Heart left ventricle (tissue), 16 donors: ENCODE measurements around the gene PRPF6. TPM values are rescaled to one million over a fixed set of nuclear protein-coding genes. Genes with fewer than 3 reads are reported as not detected.
"Not testable (repeated sequence)": the region's sequence is repeated elsewhere in the genome, so short reads cannot be mapped to it uniquely, and the experiment has no call there.

Source experiments
- ATAC-seq, 4 donors: fragments of 200-7000 bp; cut with Tn5 transposase; one replicate each; pipeline ENCODE4 v1.9.1; 2020 to 2022; ENCODE audit warnings: moderate library complexity in 4 of 4, mild to moderate bottlenecking in 3 of 4, moderate number of reproducible peaks in 1 of 4
- DNase-seq, 5 donors: peaks; one replicate each; pipeline ENCODE4 v3.0.0-alpha.2; 2020
- H3K27ac ChIP-seq, 12 donors: fragments of 200-600 bp; sonication (generic) in 4 of 12; one replicate each; pipeline versions ENCODE4 v1.5.0 to v1.8.0; 2016 to 2022; ENCODE audit warnings: mild to moderate bottlenecking in 2 of 12
- H3K27me3 ChIP-seq, 9 donors: fragments of 200-600 bp; sonication (generic) in 2 of 9; one replicate each; pipeline versions ENCODE4 v1.5.1 to v1.8.0; 2016 to 2022; ENCODE audit warnings: mild to moderate bottlenecking in 3 of 9
- H3K36me3 ChIP-seq, 9 donors: fragments of 200-600 bp; sonication (generic) in 2 of 9; one replicate each; pipeline versions ENCODE4 v1.5.0 to v1.8.0; 2018 to 2022; ENCODE audit warnings: mild to moderate bottlenecking in 2 of 9
- H3K4me1 ChIP-seq, 12 donors: fragments of 200-600 bp; sonication (generic) in 4 of 12; one replicate each; pipeline versions ENCODE4 v1.5.0 to v1.8.0; 2016 to 2022; ENCODE audit warnings: mild to moderate bottlenecking in 3 of 12
- H3K4me3 ChIP-seq, 12 donors: fragments of 200-600 bp; sonication (generic) in 4 of 12; one replicate each; pipeline versions ENCODE4 v1.5.0 to v1.8.0; 2017 to 2022; ENCODE audit warnings: mild to moderate bottlenecking in 9 of 12, moderate library complexity in 4 of 12
- H3K9me3 ChIP-seq, 12 donors: fragments of 200-600 bp; sonication (generic) in 4 of 12; one replicate each; pipeline versions ENCODE4 v1.5.0 to v1.8.0; 2016 to 2022; ENCODE audit warnings: mild to moderate bottlenecking in 1 of 12
- CTCF ChIP-seq, 12 donors: fragments of 200-600 bp; sonication (generic) in 4 of 12; IDR thresholded peaks; one replicate each; pipeline versions ENCODE4 v1.5.0 to v1.8.0; 2018 to 2022; ENCODE audit warnings: antibody characterized with exemption in 12 of 12, mild to moderate bottlenecking in 5 of 12
- POLR2A ChIP-seq, 2 donors: fragments of 450-650 bp; IDR thresholded peaks; one replicate each; pipeline ENCODE4 v1.6.1; 2017; ENCODE audit warnings: antibody characterized with exemption in 2 of 2, mild to moderate bottlenecking in 2 of 2, moderate library complexity in 2 of 2
- WGBS, 4 donors: extraction: QIAGEN DNeasy Blood & Tissue Kit in 2 of 4; methylation state at CpG; one replicate each; pipeline versions ENCODE4 v1.1.5 to v1.1.7; 2013 to 2018; 5-methylcytosine and 5-hydroxymethylcytosine counted together
- intact Hi-C, 10 donors: fragments of 100-400 bp; cut with DNase I; formaldehyde crosslinking; loops; one replicate each; pipeline versions ENCODE4 v1.11.1 to v1.14.2; 2022
- polyA plus RNA-seq, 2 donors: library from polyadenylated mRNA; stranded (reverse); fragments of 200-250 nt; gene quantifications; one replicate each; pipeline ENCODE4 v1.2.3, GENCODE V29; 2013
- total RNA-seq, 9 donors: library from RNA; depleted of rRNA in 2 of 9; stranded (reverse); fragments of >200 nt in 2 of 9; fragmentation: NEBNext Ultra II Directional in 3 of 9; extraction: Animal tissue kit (Norgen Biotek cat#: 25700) in 3 of 9; gene quantifications; one replicate each; pipeline versions ENCODE4 v1.1.0 to v1.2.4, GENCODE V29; 2016 to 2023
- donor health status: ischemic (EF 13 %, LVEDD 7.1; RV severe dilation, severe dysfunction).
- donor health status: healthy with polysubstance abuse.
- donor health status: DM: no; HTN: yes; CAD: no.
- donor health status: DM: no; HTN: no; CAD: no.
- donor health status: ischemic (EF 25% LVEDD 6.9; RV normal size, moderate dysfunction).
- donor health status: ischemic (EF 25% LVEDD 5.7; RV mildly dilated, moderate dysfunction).
- donor health status: healthy.
- donor health status: DM: yes; HTN: yes; CAD: no.
- donor health status: ischemic (EF 35%, LVEDD 5.7; RV mildly dilated, moderate dysfunction).
- donor health status: nonischemic (EF 11% LVEDD 7.7; RV severe dilation, severe dysfunction).
- donor health status: DM: yes; HTN: yes; CAD: no.
- donor health status: PGD.
- donor health status: ischemic (EF 29% LVEDD 5.4; RV normal size, mild dysfunction).
- donor health status: nonischemic (EF 23%, LVEDD 6.1; RV moderate dilation, normal function).

Gene PRPF6
- total and polyA plus RNA-seq, 11 donors = 31.0 to 62.6 (median 47.6) TPM

DNA sequence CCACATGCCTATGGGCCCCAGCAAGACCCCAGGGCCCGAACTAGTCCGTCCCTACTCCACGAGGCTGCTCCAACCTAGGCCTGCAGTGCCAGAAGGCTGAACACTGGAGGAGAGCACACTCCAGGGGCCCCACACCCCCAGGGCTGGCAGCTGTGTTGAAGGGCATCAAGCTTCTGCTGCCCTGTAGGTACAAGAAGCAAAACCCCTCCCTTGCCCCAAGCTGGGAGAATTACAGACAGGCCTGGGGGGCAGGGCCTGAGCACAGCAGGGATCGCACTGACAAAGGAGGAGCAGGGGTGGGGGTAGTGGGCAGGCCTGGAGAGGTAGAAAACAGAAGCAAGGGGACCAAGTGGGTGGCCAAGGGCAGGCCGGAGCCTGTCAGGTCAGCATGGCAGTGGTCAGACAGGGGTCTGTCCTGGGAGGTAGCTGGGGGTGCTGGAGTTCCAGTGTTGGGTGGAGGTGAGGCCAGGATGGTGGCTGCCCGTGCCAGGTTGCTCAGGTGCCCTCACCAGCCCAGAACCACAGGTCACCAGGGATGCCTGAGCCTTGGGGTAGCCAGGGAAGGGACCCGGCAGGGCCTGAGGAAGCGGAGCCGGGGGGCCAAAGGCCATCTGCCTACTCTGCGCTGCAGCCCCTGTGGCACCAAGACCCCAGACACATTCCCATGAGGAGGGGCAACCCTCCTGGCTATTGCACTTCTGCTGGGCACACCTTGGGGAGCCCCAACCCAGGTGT, 21.8 kb upstream of the PRPF6 start:
- peak in 1 of 5 donors; percentile 19 for DNase-seq
- no peak overlapping the region for H3K4me3 ChIP-seq
- 87 to 92% (median 90%) methylated on average over 9 to 10 of the region's 10 CpGs for WGBS, 4 donors
- ATAC-seq = no peak
- no peaks in the 10 kb centered on the region for H3K27me3 ChIP-seq
- no peak overlapping the region for H3K27ac ChIP-seq
- TF ChIP-seq POLR2A (IDR thresholded peaks at IDR 0.05) (no peak), CTCF (IDR thresholded peaks at IDR 0.05) (no peak)
- H3K9me3 ChIP-seq = no peaks in the 10 kb centered on the region
- peaks cover 0 to 52% (median 30%) of the 10 kb centered on the region in 9 donors for H3K36me3 ChIP-seq
- intact Hi-C loops = no loop called here
- peaks cover 0 to 32% (median 26%) of the 10 kb centered on the region in 12 donors for H3K4me1 ChIP-seq

- Histone ChIP-seq H3K36me3 (peaks cover 0 to 57% (median 33%) of the 10 kb centered on the region in 9 donors), H3K27me3 (no peaks in the 10 kb centered on the region), H3K4me1 (peaks cover 0 to 27% (median 20%) of the 10 kb centered on the region in 12 donors), H3K27ac (no peak overlapping the region), H3K4me3 (no peak overlapping the region), H3K9me3 (no peaks in the 10 kb centered on the region)
- ATAC-seq = no peak
- peak in 2 of 5 donors; percentile 22 to 56 for DNase-seq
- intact Hi-C loops = no loop called here
- TF ChIP-seq CTCF (IDR thresholded peaks at IDR 0.05) (no peak), POLR2A (IDR thresholded peaks at IDR 0.05) (no peak)
- 88 to 93% (median 89%) methylated on average over 17 of the region's 17 CpGs for WGBS, 4 donors
Measured at GRCh38 chr20:63959699-63960075, 21.2 kb upstream of the PRPF6 start.

DNA sequence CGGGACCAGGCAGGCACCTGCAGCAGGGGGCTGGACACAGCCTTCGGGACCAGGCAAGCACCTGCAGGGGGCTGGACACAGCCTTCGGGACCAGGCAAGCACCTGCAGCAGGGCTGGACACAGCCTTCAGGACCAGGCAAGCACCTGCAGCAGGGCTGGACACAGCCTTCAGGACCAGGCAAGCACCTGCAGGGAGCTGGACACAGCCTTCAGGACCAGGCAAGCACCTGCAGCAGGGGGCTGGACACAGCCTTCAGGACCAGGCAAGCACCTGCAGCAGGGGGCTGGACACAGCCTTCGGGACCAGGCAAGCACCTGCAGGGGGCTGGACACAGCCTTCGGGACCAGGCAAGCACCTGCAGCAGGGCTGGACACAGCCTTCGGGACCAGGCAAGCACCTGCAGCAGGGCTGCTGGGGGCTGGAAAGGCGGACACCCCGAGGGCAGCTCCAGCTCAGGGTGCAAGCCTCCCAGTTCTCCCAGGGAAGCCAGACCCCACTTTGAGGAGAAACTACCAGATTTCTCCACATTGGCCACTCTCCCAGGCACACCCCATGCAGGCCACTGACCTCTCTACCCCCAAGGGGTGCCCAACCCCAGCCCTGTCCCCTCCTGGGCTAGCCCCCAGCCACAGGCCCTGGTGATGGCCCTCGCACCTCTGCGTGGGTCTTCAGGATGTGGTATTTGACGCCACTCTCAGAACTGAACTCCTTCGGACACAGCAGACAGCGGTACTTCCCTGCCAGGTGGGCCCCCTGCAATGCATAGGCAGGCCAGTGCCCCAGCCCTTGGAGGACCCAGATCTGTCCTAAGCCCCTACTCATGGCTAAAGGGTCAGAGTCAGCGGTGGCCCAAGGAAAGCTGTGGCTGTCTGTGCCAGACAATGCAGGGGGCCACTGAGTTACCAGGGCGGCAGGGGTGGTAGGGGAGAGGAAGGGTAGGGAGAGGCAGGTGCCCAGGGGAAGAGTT, 20.0 kb upstream of the PRPF6 start:
- peaks cover 0 to 17% (median 13%) of the 10 kb centered on the region in 12 donors for H3K4me1 ChIP-seq
- intact Hi-C loops, H3K9me3 ChIP-seq, H3K27ac ChIP-seq, H3K27me3 ChIP-seq, ATAC-seq, H3K4me3 ChIP-seq: not testable (repeated sequence)
- WGBS, 4 donors = 93 to 95% (median 94%) methylated on average over 12 to 15 of the region's 15 CpGs
- peaks cover 0 to 57% (median 33%) of the 10 kb centered on the region in 9 donors for H3K36me3 ChIP-seq
- DNase-seq = peak in 3 of 5 donors; percentile 11 to 40 (median 16)

- DNase-seq (peak in 2 of 5 donors; percentile 19), ATAC-seq (no peak)
- Histone ChIP-seq H3K9me3 (no peaks in the 10 kb centered on the region), H3K4me1 (peaks cover 0 to 14% (median 11%) of the 10 kb centered on the region in 12 donors), H3K4me3 (no peak overlapping the region), H3K27ac (no peak overlapping the region), H3K36me3 (peaks cover 0 to 65% (median 37%) of the 10 kb centered on the region in 9 donors), H3K27me3 (no peaks in the 10 kb centered on the region)
- intact Hi-C loops = no loop called here
- TF ChIP-seq CTCF (IDR thresholded peaks at IDR 0.05) (no peak), POLR2A (IDR thresholded peaks at IDR 0.05) (no peak)
- 86 to 91% (median 90%) methylated on average over 25 to 26 of the region's 26 CpGs for WGBS, 4 donors
Measured at GRCh38 chr20:63961664-63962425, 19.1 kb upstream of the PRPF6 start.
